Measurements from ENCODE around the gene AGAP2. TPM values are rescaled to one million over a fixed set of nuclear protein-coding genes. Genes with fewer than 3 reads are reported as not detected.

The AGAP2 gene
- total RNA-seq, 1 experiment from 2014 or later, result 0.57 TPM

GRCh38 chr12:57720606-57721595, 17.6 kb downstream of the AGAP2 start:
- peaks cover 25% of the 10 kb centered on the region for H3K27me3 Mint-ChIP-seq (ENCODE audit: unreplicated experiment)
- intact Hi-C loops (cut with micrococcal nuclease; ENCODE audit: unreplicated experiment), result no loop called here
- no peaks in the 10 kb centered on the region for H3K9me3 Mint-ChIP-seq (ENCODE audit: low read depth, unreplicated experiment)
- H3K27ac Mint-ChIP-seq (ENCODE audit: unreplicated experiment), result no peak overlapping the region
- peaks cover 55% of the 10 kb centered on the region for H3K36me3 Mint-ChIP-seq (ENCODE audit: insufficient read depth, unreplicated experiment)
- TSS peak; percentile 82 for BruUV-seq (replicated peaks)
- H3K4me1 Mint-ChIP-seq (ENCODE audit: low read depth, unreplicated experiment), result no peaks in the 10 kb centered on the region
- CTCF ChIA-PET, result no interaction called here
- H3K4me3 Mint-ChIP-seq (ENCODE audit: low read depth, unreplicated experiment), result no peak overlapping the region
- no peak for TF ChIP-seq CTCF (IDR thresholded peaks at IDR 0.05; ENCODE audit: unreplicated experiment)
- DNase-seq, result no peak

DNA sequence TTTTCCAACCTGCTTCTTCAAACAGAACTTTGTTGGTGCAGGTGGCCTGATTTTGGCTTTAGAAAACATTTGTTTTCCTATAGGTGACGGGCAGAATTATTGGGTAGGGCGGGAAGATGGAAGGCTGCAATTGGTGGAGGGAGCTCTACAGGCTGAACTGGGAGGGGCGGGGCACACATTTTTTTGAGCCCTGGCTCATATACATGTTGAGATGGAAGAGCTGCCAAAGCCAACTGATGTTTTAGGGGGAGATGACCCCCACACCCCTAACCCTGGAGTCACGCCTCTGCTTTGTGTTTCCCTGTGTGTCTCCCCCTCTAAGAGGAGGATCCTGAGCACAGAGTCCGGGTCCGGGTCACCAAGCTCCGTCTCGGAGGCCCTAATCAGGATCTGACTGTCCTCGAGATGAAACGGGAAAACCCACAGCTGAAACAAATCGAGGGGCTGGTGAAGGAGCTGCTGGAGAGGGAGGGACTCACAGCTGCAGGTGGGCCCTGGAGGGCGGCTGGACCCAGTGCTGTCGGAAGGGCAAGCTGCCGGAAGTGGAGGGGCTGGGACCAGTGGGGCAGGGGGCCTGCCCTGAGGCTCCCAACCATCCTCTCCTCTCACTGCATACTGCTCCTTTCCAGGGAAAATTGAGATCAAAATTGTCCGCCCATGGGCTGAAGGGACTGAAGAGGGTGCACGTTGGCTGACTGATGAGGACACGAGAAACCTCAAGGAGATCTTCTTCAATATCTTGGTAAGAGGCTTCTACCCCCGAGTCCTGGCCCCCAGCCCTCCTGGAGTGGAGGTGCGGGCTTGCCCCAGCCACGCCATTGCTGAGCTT, 18.6 kb downstream of the AGAP2 start:
- no peaks in the 10 kb centered on the region for H3K4me1 Mint-ChIP-seq (ENCODE audit: low read depth, unreplicated experiment)
- H3K27me3 Mint-ChIP-seq (ENCODE audit: unreplicated experiment), result peaks cover 17% of the 10 kb centered on the region
- H3K9me3 Mint-ChIP-seq (ENCODE audit: low read depth, unreplicated experiment), result no peaks in the 10 kb centered on the region
- intact Hi-C loops (cut with micrococcal nuclease; ENCODE audit: unreplicated experiment), result no loop called here
- no peak overlapping the region for H3K4me3 Mint-ChIP-seq (ENCODE audit: low read depth, unreplicated experiment)
- CTCF ChIA-PET, result no interaction called here
- BruUV-seq (replicated peaks), result no TSS peak
- DNase-seq, result no peak
- H3K27ac Mint-ChIP-seq (ENCODE audit: unreplicated experiment), result no peak overlapping the region
- TF ChIP-seq CTCF (IDR thresholded peaks at IDR 0.05; ENCODE audit: unreplicated experiment), result no peak
- H3K36me3 Mint-ChIP-seq (ENCODE audit: insufficient read depth, unreplicated experiment), result peaks cover 53% of the 10 kb centered on the region

DNA sequence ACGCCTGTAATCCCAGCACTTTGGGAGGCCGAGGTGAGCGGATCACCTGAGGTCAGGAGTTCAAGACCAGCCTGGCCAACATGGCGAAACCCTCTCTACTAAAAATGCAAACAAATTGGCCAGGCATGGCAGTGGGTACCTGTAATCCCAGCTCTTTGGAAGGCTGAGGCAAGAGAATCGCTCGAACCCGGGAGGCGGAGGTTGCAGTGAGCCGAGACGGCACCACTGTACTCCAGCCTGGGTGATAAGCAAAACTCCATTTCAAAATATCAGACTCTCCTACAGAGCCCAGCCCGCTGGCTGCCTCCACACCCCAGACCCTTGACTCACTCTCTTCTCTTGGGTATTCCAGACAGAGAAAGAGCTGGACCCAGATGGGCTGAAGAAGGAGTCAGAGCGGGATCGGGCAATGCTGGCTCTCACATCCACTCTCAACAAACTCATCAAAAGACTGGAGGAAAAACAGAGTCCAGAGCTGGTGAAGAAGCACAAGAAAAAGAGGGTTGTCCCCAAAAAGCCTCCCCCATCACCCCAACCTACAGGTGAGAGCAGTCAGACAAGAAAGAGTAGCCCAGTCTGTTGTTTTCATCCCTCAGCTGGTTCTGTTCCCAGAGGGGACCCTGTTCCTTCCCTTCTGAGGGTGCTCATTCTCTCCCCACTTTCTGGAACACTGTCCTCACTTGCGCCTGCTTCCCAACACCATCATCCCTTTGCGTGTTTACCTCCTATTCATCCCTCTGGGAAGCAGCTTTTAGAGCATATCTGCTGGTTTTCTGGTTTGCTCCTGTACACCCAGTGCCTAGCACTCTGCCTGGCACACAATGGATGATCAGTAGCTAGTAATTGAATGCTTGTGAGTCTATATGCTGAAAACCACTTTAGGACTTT, 19.7 kb downstream of the AGAP2 start:
- H3K9me3 Mint-ChIP-seq (ENCODE audit: low read depth, unreplicated experiment), result no peaks in the 10 kb centered on the region
- peaks cover 6% of the 10 kb centered on the region for H3K27me3 Mint-ChIP-seq (ENCODE audit: unreplicated experiment)
- H3K27ac Mint-ChIP-seq (ENCODE audit: unreplicated experiment), result no peak overlapping the region
- no TSS peak for BruUV-seq (replicated peaks)
- H3K4me3 Mint-ChIP-seq (ENCODE audit: low read depth, unreplicated experiment), result no peak overlapping the region
- TF ChIP-seq CTCF (IDR thresholded peaks at IDR 0.05; ENCODE audit: unreplicated experiment), result no peak
- no peaks in the 10 kb centered on the region for H3K4me1 Mint-ChIP-seq (ENCODE audit: low read depth, unreplicated experiment)
- no peak for DNase-seq
- peaks cover 50% of the 10 kb centered on the region for H3K36me3 Mint-ChIP-seq (ENCODE audit: insufficient read depth, unreplicated experiment)
- intact Hi-C loops (cut with micrococcal nuclease; ENCODE audit: unreplicated experiment), result no loop called here
- CTCF ChIA-PET, result no interaction called here
